Skeletal muscle satellite cell (primary cell): ENCODE results near the gene SETD6. TPM values are rescaled to one million over a fixed set of nuclear protein-coding genes. Genes with fewer than 3 reads are reported as not detected.
"Not testable (repeated sequence)": the region's sequence is repeated elsewhere in the genome, so short reads cannot be mapped to it uniquely, and the experiment has no call there.

ENCODE experiments used
- H3K27me3 ChIP-seq: 2 replicates; pipeline ENCODE4 v1.7.0; 2013; ENCODE audit warnings: low read length; ENCODE audit not compliant: control insufficient read depth, insufficient read depth
- H3K36me3 ChIP-seq: 2 replicates; pipeline ENCODE4 v1.7.0; 2013; ENCODE audit warnings: mild to moderate bottlenecking, control low read depth, low read length; ENCODE audit not compliant: insufficient read depth
- H3K4me1 ChIP-seq: 2 replicates; pipeline ENCODE4 v1.7.0; 2013; ENCODE audit warnings: low read length; ENCODE audit not compliant: control insufficient read depth, insufficient read depth
- H3K4me2 ChIP-seq: 2 replicates; pipeline ENCODE4 v1.7.0; 2013; ENCODE audit warnings: mild to moderate bottlenecking, low read length
- H3K4me3 ChIP-seq: 2 replicates; pipeline ENCODE4 v1.7.0; 2013; ENCODE audit warnings: low read length
- H3K9ac ChIP-seq: 2 replicates; pipeline ENCODE4 v1.7.0; 2013; ENCODE audit warnings: mild to moderate bottlenecking, low read depth, low read length, moderate library complexity
- H3K9me3 ChIP-seq: replicated peaks from 2 replicates; pipeline ENCODE4 v1.7.0; 2013; ENCODE audit warnings: mild to moderate bottlenecking, control low read depth, low read length
- small RNA-seq: library from RNA; depleted of rRNA; stranded (forward); fragments of <200 nt; gene quantifications from one replicate; pipeline ENCODE3, GENCODE V24; 2012

SETD6 gene

DNA sequence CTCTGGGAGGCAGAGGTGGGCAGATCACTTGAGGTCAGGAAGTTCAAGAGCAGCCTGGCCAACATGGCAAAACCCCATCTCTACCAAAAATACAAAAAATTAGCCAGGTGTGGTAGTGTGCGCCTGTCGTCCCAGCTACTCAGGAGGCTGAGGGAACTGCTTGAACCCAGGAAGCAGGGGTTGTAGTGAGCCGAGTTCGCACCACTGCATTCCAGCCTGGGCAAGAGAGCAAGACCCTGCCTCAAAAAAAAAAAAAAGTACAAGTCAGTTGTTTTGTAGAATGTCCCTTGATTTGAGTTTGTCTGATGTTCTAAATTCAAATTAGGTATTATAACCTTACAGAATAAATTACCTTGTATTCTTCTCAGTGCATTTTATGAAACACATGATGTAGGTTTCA is 50.4 kb downstream of the SETD6 start:
- H3K4me1 ChIP-seq, result not testable (repeated sequence)
- peaks cover 55% of the 10 kb centered on the region for H3K36me3 ChIP-seq

More for the DNA sequence above, 50.4 kb downstream of the SETD6 start:
- H3K9me3 ChIP-seq, H3K4me2 ChIP-seq, H3K4me3 ChIP-seq, H3K9ac ChIP-seq, H3K27me3 ChIP-seq: not testable (repeated sequence)

Small RNA genes within 50 kb of the gene (small RNA-seq; reads per million reads assigned to genes)
- gene RNU6-103P (not detected), gene SNORA46 (801 reads per million, percentile 99 among the genes with 10 or more reads in this experiment), gene SNORA50A (not detected)
